ENCODE measurements around the gene ASIC4.

GRCh38 chr2:219527472-219527871 is 13.2 kb downstream of the ASIC4 start:
- TF ChIP-seq ZBTB9 (CRISPR knock-in tag; IDR thresholded peaks at IDR 0.05) = no peak
- no peak for TF ChIP-seq FOXK2 (conservative IDR thresholded peaks at IDR 0.05 in 1 of 2, IDR thresholded peaks at IDR 0.05 in 1 of 2; ENCODE audit: low read depth in 2 of 2)
- no peak for TF ChIP-seq BRCA1 (IDR thresholded peaks at IDR 0.05)
- TF ChIP-seq BRCA1 (CRISPR knock-in tag; IDR thresholded peaks at IDR 0.05) = no peak
- TF ChIP-seq MCM7 (IDR thresholded peaks at IDR 0.05) = no peak

Measured in K562 (cell line).